ENCODE results near the gene FAM168A. TPM values are rescaled to one million over a fixed set of nuclear protein-coding genes. Genes with fewer than 3 reads are reported as not detected.
A peak's percentile ranks its signal among the peaks of the same experiment; 100 is the strongest.

Gene FAM168A
- total and polyA plus RNA-seq, 2 donors from 2014 or later, result 8.9 to 38.1 TPM

DNA sequence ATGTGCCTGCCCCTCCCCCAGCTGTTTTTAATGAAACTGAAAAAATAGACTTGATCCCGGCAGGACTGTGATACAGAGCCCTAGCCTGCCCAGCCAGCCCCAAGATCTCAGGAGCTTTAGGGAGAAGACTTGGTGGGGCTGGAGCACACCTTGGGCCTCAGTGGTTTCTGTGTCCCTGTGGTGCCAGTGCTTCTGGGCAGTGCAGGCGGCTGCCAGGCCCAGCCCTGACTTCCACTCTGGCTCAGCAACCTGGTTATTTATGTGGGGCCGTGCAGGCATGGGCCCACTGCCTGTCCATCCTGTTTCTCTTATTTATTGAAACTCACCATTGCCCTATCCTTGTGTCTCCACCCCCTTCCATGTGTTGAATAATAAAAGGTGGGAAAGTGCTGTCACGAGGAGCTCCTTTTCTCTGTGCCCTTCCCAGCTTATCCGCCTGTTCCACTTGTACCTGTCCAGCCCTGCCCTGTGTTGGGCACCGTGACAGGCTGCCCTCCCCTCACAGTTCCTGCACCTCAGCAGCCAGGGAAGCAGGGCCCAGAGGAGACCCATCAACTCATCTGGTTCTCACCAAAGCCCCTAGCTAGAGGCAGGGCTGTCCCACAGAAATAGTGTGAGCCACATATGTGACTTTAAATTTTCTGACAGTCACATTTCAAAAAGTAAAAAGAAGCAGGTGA lies 201.5 kb downstream of the FAM168A start:
- Histone ChIP-seq H3K4me1 (ENCODE audit: control insufficient read depth in 2 of 3, insufficient read depth in 2 of 3, low read depth in 1 of 3, low read length in 3 of 3) (peaks cover 0 to 2% (median 0%) of the 10 kb centered on the region in 3 donors), H3K9me3 (ENCODE audit: control insufficient read depth in 2 of 3, insufficient read depth in 1 of 3, low read length in 3 of 3) (no peaks in the 10 kb centered on the region), H3K27ac (ENCODE audit: low read depth in 2 of 2, low read length in 2 of 2) (no peak overlapping the region), H3K9ac (ENCODE audit: low read length in 3 of 3) (no peak overlapping the region), H3K4me3 (ENCODE audit: low read length in 3 of 3) (no peak overlapping the region), H3K36me3 (ENCODE audit: control insufficient read depth in 2 of 3, insufficient read depth in 3 of 3, low read length in 3 of 3) (no peaks in the 10 kb centered on the region), H3K27me3 (ENCODE audit: control insufficient read depth, insufficient read depth, low read length) (no peaks in the 10 kb centered on the region)
- FAIRE-seq (no peak), DNase-seq (no peak)
- intact Hi-C loops (cut with DNase I), result loop anchor here (10.0 kb wide), 2 partner anchors 52 to 102 kb away; no protein-coding TSS in a partner anchor
- TF ChIP-seq, protein P1, sequence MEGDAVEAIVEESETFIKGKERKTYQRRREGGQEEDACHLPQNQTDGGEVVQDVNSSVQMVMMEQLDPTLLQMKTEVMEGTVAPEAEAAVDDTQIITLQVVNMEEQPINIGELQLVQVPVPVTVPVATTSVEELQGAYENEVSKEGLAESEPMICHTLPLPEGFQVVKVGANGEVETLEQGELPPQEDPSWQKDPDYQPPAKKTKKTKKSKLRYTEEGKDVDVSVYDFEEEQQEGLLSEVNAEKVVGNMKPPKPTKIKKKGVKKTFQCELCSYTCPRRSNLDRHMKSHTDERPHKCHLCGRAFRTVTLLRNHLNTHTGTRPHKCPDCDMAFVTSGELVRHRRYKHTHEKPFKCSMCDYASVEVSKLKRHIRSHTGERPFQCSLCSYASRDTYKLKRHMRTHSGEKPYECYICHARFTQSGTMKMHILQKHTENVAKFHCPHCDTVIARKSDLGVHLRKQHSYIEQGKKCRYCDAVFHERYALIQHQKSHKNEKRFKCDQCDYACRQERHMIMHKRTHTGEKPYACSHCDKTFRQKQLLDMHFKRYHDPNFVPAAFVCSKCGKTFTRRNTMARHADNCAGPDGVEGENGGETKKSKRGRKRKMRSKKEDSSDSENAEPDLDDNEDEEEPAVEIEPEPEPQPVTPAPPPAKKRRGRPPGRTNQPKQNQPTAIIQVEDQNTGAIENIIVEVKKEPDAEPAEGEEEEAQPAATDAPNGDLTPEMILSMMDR (IDR thresholded peaks at IDR 0.05; ENCODE audit: borderline replicate concordance, extremely low read depth, insufficient read depth), result no peak

DNA sequence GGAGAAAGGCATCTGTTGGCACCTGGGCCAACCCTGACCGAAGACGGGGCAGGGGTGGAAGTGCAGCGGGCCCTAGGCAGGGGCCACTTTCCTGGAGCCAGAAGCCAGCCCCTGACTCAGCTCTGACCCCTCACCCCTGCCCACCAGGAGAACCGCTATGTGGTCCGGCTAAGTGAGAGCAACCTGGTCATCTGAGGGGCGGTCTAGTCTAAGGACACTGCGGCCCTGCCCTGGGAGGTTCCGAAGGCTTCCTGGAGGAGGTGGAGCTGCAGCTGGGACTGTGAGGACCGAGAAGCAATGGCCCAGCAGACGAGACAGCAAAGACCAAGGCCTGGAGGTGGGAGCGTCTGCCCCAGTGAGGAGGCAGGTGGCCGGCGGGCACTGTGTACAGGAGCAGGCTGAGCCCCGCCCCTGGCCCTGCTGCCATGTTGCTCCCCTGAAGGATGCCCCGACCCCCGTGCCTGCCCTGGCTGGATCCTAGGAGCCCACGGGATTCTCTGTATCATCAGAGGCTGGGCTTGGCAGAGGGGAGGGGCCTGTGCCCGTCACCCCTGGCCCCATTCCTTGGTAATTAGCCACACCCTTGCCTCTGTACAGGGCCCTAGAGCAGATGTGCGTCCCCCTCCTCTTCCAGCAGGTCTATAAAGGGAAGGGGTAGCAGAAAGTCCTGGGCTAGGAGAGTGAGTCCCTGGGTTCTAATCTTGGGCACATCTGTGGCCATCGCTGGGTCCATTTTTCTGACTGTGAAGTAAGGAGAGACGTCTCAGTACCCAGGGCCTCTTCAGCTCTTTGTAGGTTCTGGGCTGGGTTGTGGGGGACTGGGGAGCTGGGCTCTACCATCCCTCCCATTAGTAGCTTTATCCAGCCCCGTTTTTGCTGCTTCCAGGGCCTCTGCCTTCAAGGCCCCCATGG lies 202.4 kb downstream of the FAM168A start:
- Histone ChIP-seq H3K27ac (ENCODE audit: low read depth in 2 of 2, low read length in 2 of 2) (no peak overlapping the region), H3K36me3 (ENCODE audit: control insufficient read depth in 2 of 3, insufficient read depth in 3 of 3, low read length in 3 of 3) (no peaks in the 10 kb centered on the region), H3K4me3 (ENCODE audit: low read length in 3 of 3) (no peak overlapping the region), H3K27me3 (ENCODE audit: control insufficient read depth, insufficient read depth, low read length) (no peaks in the 10 kb centered on the region), H3K4me1 (ENCODE audit: control insufficient read depth in 2 of 3, insufficient read depth in 2 of 3, low read depth in 1 of 3, low read length in 3 of 3) (peaks cover 0 to 2% (median 0%) of the 10 kb centered on the region in 3 donors), H3K9me3 (ENCODE audit: control insufficient read depth in 2 of 3, insufficient read depth in 1 of 3, low read length in 3 of 3) (no peaks in the 10 kb centered on the region), H3K9ac (ENCODE audit: low read length in 3 of 3) (no peak overlapping the region)
- intact Hi-C loops (cut with DNase I), result loop anchor here (10.0 kb wide), 2 partner anchors 51 to 101 kb away; no protein-coding TSS in a partner anchor
- peak in 1 of 5 donors; percentile 43 for DNase-seq
- TF ChIP-seq, protein P1 (IDR thresholded peaks at IDR 0.05; ENCODE audit: borderline replicate concordance, extremely low read depth, insufficient read depth), result no peak
- FAIRE-seq, result no peak

DNA sequence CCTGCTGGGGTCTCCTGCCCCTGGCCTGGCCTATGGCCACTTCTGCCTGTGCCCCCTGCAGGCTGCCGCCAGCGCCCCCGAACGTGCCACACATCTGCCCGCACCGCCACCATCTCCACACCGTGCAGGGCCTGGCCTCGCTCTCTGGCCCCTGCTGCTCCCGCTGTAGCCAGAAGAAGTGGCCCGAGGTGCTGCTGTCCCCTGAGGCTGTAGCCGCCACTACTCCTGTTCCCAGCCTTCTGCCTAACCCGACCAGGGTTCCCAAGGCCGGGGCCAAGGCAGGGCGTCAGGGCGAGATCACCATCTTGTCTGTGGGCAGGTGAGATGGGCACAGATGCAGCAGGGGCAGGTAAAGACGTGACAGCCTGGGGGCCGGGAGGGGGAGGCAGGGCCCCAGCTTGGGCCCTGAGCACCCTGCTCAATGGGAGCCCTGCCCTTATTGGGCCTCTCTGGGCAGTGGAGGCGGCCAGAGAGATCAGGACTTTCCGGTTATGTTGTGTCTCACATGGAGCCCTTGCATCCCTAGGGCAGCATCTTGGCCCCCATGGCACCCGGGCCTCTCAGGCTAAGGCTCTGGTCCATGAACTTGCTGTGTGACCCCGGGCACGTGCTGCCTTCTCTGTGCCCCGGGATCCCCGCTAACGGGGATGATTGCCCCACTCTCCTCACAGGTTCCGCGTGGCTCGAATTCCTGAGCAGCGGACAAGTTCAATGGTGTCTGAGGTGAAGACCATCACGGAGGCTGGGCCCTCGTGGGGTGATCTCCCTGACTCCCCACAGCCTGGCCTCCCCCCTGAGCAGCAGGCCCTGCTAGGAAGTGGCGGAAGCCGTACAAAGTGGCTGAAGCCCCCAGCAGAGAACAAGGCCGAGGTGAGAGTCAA lies 203.3 kb downstream of the FAM168A start:
- H3K9ac ChIP-seq (ENCODE audit: low read length in 3 of 3), result no peak overlapping the region

More for the DNA sequence above, 203.3 kb downstream of the FAM168A start:
- Histone ChIP-seq H3K27ac (ENCODE audit: low read depth in 2 of 2, low read length in 2 of 2) (no peak overlapping the region), H3K9me3 (ENCODE audit: control insufficient read depth in 2 of 3, insufficient read depth in 1 of 3, low read length in 3 of 3) (no peaks in the 10 kb centered on the region), H3K27me3 (ENCODE audit: control insufficient read depth, insufficient read depth, low read length) (no peaks in the 10 kb centered on the region), H3K36me3 (ENCODE audit: control insufficient read depth in 2 of 3, insufficient read depth in 3 of 3, low read length in 3 of 3) (no peaks in the 10 kb centered on the region), H3K4me1 (ENCODE audit: control insufficient read depth in 2 of 3, insufficient read depth in 2 of 3, low read depth in 1 of 3, low read length in 3 of 3) (peaks cover 0 to 2% (median 0%) of the 10 kb centered on the region in 3 donors), H3K4me3 (ENCODE audit: low read length in 3 of 3) (no peak overlapping the region)
- intact Hi-C loops (cut with DNase I), result loop anchor here (10.0 kb wide), 2 partner anchors 50 to 100 kb away; no protein-coding TSS in a partner anchor
- TF ChIP-seq, protein P1 (IDR thresholded peaks at IDR 0.05; ENCODE audit: borderline replicate concordance, extremely low read depth, insufficient read depth), result no peak
- no peak for FAIRE-seq
- peak in 1 of 5 donors; percentile 38 for DNase-seq

Measured in kidney (tissue), 14 donors.